IMR-90 (cell line): ENCODE measurements around the gene SLC25A41. TPM values are rescaled to one million over a fixed set of nuclear protein-coding genes. Genes with fewer than 3 reads are reported as not detected.

Experiments
- ATAC-seq: fragments of 200-7000 bp; cut with Tn5 transposase; 2 replicates; pipeline ENCODE4 v1.9.1; 2020; ENCODE audit warnings: low read depth, mild to moderate bottlenecking, moderate library complexity
- BruUV-seq: library from RNA; stranded (reverse); fragments of 400-500 nt; replicated peaks from 2 replicates; lab custom pipeline; 2021; lab: Mats Ljungman, UMichigan
- CTCF ChIA-PET: fragments of 300-600 bp; formaldehyde crosslinking; extraction: SDS; loops from one replicate; lab custom pipeline; 2021; ENCODE audit warnings: antibody characterized with exemption; lab: Yijun Ruan, JAX
- POLR2A ChIA-PET: fragments of 300-600 bp; sonication (Branson Sonifier 250); formaldehyde crosslinking; loops from one replicate; lab custom pipeline; 2022; ENCODE audit warnings: antibody characterized with exemption; ENCODE audit not compliant: unreplicated experiment; lab: Charles Lee
- DNase-seq: peaks from one replicate; pipeline ENCODE4 v3.0.0; 2013
- H2AFZ ChIP-seq: replicated peaks from 2 replicates; pipeline ENCODE3; 2013; ENCODE audit warnings: low read length, mild to moderate bottlenecking; ENCODE audit not compliant: poor library complexity
- H2AK5ac ChIP-seq: 2 replicates; pipeline ENCODE4 v1.6.1; 2013; ENCODE audit warnings: low read depth, low read length, inconsistent platforms
- H2AK9ac ChIP-seq: replicated peaks from 2 replicates; pipeline ENCODE3; 2013; ENCODE audit warnings: mild to moderate bottlenecking, low read depth, low read length, moderate library complexity; ENCODE audit not compliant: poor library complexity
- H2BK120ac ChIP-seq: 2 replicates; pipeline ENCODE4 v1.6.1; 2013; ENCODE audit warnings: low read depth, low read length, inconsistent platforms
- H2BK15ac ChIP-seq: 3 replicates; pipeline ENCODE4 v1.6.1; 2013; ENCODE audit warnings: low read depth, low read length, inconsistent platforms
- H2BK20ac ChIP-seq: 2 replicates; pipeline ENCODE4 v1.6.1; 2013; ENCODE audit warnings: low read depth, mild to moderate bottlenecking, inconsistent platforms, low read length, moderate library complexity
- H2BK5ac ChIP-seq: 2 replicates; pipeline ENCODE4 v1.6.1; 2013; ENCODE audit warnings: mild to moderate bottlenecking, low read depth, low read length, inconsistent platforms; ENCODE audit not compliant: poor library complexity, severe bottlenecking
- H3K14ac ChIP-seq: replicated peaks from 2 replicates; pipeline ENCODE4 v1.6.1; 2013; ENCODE audit warnings: low read depth, low read length, inconsistent platforms
- H3K18ac ChIP-seq: 2 replicates; pipeline ENCODE4 v1.6.1; 2013; ENCODE audit warnings: low read depth, low read length, control low read depth
- H3K23ac ChIP-seq: 2 replicates; pipeline ENCODE4 v1.6.1; 2013; ENCODE audit warnings: low read depth, low read length, inconsistent platforms
- H3K27ac ChIP-seq: 2 replicates; pipeline ENCODE4 v1.5.1; 2013; ENCODE audit warnings: mild to moderate bottlenecking, control low read depth, low read length; ENCODE audit not compliant: insufficient read depth
- H3K27me3 ChIP-seq: 2 replicates; pipeline ENCODE4 v1.6.1; 2013; ENCODE audit warnings: low read length; ENCODE audit not compliant: control insufficient read depth, insufficient read depth
- H3K36me3 ChIP-seq: 2 replicates; pipeline ENCODE4 v1.6.1; 2013; ENCODE audit warnings: low read length, mixed read lengths; ENCODE audit not compliant: control insufficient read depth, insufficient read depth
- H3K4ac ChIP-seq: 2 replicates; pipeline ENCODE4 v1.6.1; 2013; ENCODE audit warnings: low read depth, low read length, inconsistent platforms
- H3K4me1 ChIP-seq: 2 replicates; pipeline ENCODE4 v1.6.1; 2013; ENCODE audit warnings: low read length, mixed read lengths; ENCODE audit not compliant: control insufficient read depth, insufficient read depth
- H3K4me2 ChIP-seq: 2 replicates; pipeline ENCODE4 v1.6.1; 2013; ENCODE audit warnings: low read depth, mild to moderate bottlenecking, control low read depth, low read length, moderate library complexity
- H3K4me3 ChIP-seq: 2 replicates; pipeline ENCODE4 v1.5.1; 2013; ENCODE audit warnings: low read depth, mild to moderate bottlenecking, control low read depth, low read length, moderate library complexity; ENCODE audit not compliant: insufficient read depth
- H3K56ac ChIP-seq: 2 replicates; pipeline ENCODE4 v1.6.1; 2013; ENCODE audit warnings: low read length, inconsistent platforms; ENCODE audit not compliant: insufficient read depth; ENCODE audit errors: extremely low read depth
- H3K79me1 ChIP-seq, 2 experiments: 2 replicates each; pipeline ENCODE4 v1.6.1; 2013; ENCODE audit warnings: low read length in 2 of 2, inconsistent platforms in 1 of 2, low read depth in 1 of 2
- H3K9ac ChIP-seq: 2 replicates; pipeline ENCODE4 v1.6.1; 2013; ENCODE audit warnings: low read depth, low read length, control low read depth
- H3K9me1 ChIP-seq: 2 replicates; pipeline ENCODE4 v1.6.1; 2013; ENCODE audit warnings: low read length, inconsistent platforms; ENCODE audit not compliant: insufficient read depth
- H3K9me3 ChIP-seq: 2 replicates; pipeline ENCODE4 v1.6.1; 2013; ENCODE audit warnings: low read length; ENCODE audit not compliant: control insufficient read depth, insufficient read depth
- H4K20me1 ChIP-seq: 2 replicates; pipeline ENCODE4 v1.6.1; 2013; ENCODE audit warnings: low read length, inconsistent platforms; ENCODE audit not compliant: insufficient read depth
- H4K5ac ChIP-seq: 2 replicates; pipeline ENCODE4 v1.6.1; 2013; ENCODE audit warnings: mild to moderate bottlenecking, low read depth, low read length, control low read depth
- H4K8ac ChIP-seq, 2 experiments: 2 replicates each; pipeline ENCODE4 v1.6.1; 2013; ENCODE audit warnings: low read depth in 2 of 2, low read length in 2 of 2, control low read depth in 1 of 2, inconsistent platforms in 1 of 2
- H4K91ac ChIP-seq: 2 replicates; pipeline ENCODE4 v1.6.1; 2013; ENCODE audit warnings: low read depth, low read length, inconsistent platforms; ENCODE audit not compliant: insufficient read depth
- BHLHE40 ChIP-seq: fragments of 150-350 bp; IDR thresholded peaks from 2 replicates; pipeline ENCODE4 v1.6.1; 2016; ENCODE audit warnings: mild to moderate bottlenecking, low read depth, low read length
- CEBPB ChIP-seq: IDR thresholded peaks from 2 replicates; pipeline ENCODE4 v1.6.1; 2012; ENCODE audit warnings: low read depth, low read length, improper control_type of control experiment
- CHD1 ChIP-seq: IDR thresholded peaks from 2 replicates; pipeline ENCODE4 v1.6.1; 2012; ENCODE audit warnings: low read depth, low read length, improper control_type of control experiment
- FOS ChIP-seq: fragments of 150-350 bp; IDR thresholded peaks from 2 replicates; pipeline ENCODE4 v1.6.1; 2016; ENCODE audit warnings: low read depth, low read length
- MAFK ChIP-seq: IDR thresholded peaks from 2 replicates; pipeline ENCODE4 v1.6.1; 2012; ENCODE audit warnings: low read depth, low read length, improper control_type of control experiment
- MAZ ChIP-seq: IDR thresholded peaks from 2 replicates; pipeline ENCODE4 v1.6.1; 2012; ENCODE audit warnings: low read depth, mild to moderate bottlenecking, low read length, improper control_type of control experiment, moderate library complexity, borderline replicate concordance
- NFE2L2 ChIP-seq: fragments of 150-350 bp; IDR thresholded peaks from 2 replicates; pipeline ENCODE4 v1.6.1; 2016; ENCODE audit warnings: low read depth, mild to moderate bottlenecking, low read length
- POLR2A ChIP-seq: IDR thresholded peaks from 2 replicates; pipeline ENCODE4 v1.6.1; 2012; ENCODE audit warnings: mild to moderate bottlenecking, low read depth, low read length
- RAD21 ChIP-seq: IDR thresholded peaks from 2 replicates; pipeline ENCODE4 v1.6.1; 2012; ENCODE audit warnings: low read length, improper control_type of control experiment
- SMC3 ChIP-seq: fragments of 150-350 bp; IDR thresholded peaks from 2 replicates; pipeline ENCODE4 v1.6.1; 2016; ENCODE audit warnings: low read depth, mild to moderate bottlenecking, antibody characterized with exemption, low read length, moderate library complexity
- WGBS, 2 experiments: methylation state at CpG; one replicate each; pipeline versions ENCODE4 v1.1.5 to v1.1.7; 2013; ENCODE audit warnings: missing lambda C conversion rate in 2 of 2; ENCODE audit not compliant: insufficient read length in 1 of 2; ENCODE audit errors: extremely low coverage in 2 of 2; 5-methylcytosine and 5-hydroxymethylcytosine counted together
- dilution Hi-C: fragments of 300-500 bp; cut with HindIII; formaldehyde crosslinking; loops from one replicate; pipeline ENCODE4 v1.14.3; 2018; ENCODE audit warnings: low sequenced_read_pairs; ENCODE audit not compliant: unreplicated experiment
- in situ Hi-C: fragments of 300-500 bp; cut with MboI; formaldehyde crosslinking; loops from 3 replicates; pipeline ENCODE4 v1.14.3; 2019; ENCODE audit warnings: low sequenced_read_pairs, inconsistent platforms, mixed read lengths
- intact Hi-C: fragments of 100-400 bp; cut with micrococcal nuclease; formaldehyde crosslinking; loops from 2 replicates; pipeline ENCODE4 v1.10.0; 2022
- polyA plus RNA-seq, 3 experiments: library from polyadenylated mRNA; depleted of rRNA; stranded (reverse); fragments of >200 nt; gene quantifications; 2 replicates each; pipeline ENCODE4 v1.2.3, GENCODE V29; 2012; ENCODE audit warnings: low replicate concordance in 1 of 3
- total RNA-seq: library from RNA; depleted of rRNA; stranded (reverse); fragments of >200 nt; gene quantifications from 2 replicates; pipeline ENCODE4 v1.2.3, GENCODE V29; 2012
- TF ChIP-seq, protein P1 (sequence below): fragments of 150-350 bp; IDR thresholded peaks from 2 replicates; pipeline ENCODE4 v1.6.1; 2017; ENCODE audit warnings: mild to moderate bottlenecking, antibody characterized with exemption, low read length, low read depth
- TF ChIP-seq, protein P2 (sequence below): conservative IDR thresholded peaks from 2 replicates; pipeline ENCODE4 v1.5.1; 2012; ENCODE audit warnings: mild to moderate bottlenecking, low read depth, low read length, improper control_type of control experiment
- TF ChIP-seq, protein P3 (sequence below): fragments of 150-350 bp; IDR thresholded peaks from 2 replicates; pipeline ENCODE4 v1.6.1; 2016; ENCODE audit warnings: low read depth, mild to moderate bottlenecking, low read length, moderate library complexity, borderline replicate concordance

SLC25A41 gene
- total and polyA plus RNA-seq, 2 of the 4 experiments (the other 2 are of a cell fraction), result not detected

DNA sequence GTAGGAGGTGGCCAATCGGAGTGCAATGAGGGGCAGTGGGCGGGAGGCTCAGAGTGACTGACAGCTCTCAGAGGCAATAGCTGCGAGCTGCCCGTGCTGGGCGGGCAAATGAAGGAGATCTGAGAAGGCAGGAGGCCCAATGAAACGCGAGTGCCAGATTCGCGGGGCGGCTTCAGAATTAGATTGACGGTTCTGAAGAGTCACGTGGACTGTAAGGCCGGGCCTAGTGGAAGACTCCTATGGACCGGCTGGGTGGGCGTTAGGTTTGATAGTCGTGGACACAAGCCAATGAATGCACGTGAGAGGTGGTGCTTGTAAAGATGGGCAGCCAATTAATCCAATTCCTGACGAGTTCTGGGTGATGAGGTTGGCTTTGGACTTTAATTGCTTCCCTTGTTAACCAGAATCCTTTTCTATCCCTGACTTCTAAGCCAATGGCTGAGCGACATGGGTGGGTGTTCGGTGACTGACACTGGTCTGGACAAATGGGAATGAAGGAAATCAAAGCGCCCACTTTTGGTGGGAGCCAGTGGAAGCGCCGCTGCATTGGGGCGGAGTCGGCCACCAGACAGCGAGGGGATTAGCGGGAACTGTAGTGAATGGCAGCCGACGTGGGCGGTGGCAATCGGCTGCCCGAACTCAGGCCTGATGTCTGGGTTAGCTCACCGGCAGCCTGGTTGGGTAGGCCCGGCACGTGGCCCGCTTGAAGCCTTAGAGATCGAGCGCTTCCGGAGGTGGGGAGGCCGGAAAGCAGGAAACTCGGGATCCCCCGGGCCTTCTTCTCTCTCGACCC is 8.4 kb downstream of the SLC25A41 start:
- Histone ChIP-seq H3K79me1 (peaks cover 0 to 29% of the 10 kb centered on the region in 2 experiments; a peak in 2 of 4 replicates), H3K56ac (no peak overlapping the region), H3K27me3 (peaks cover 7% of the 10 kb centered on the region; the same call in 1 of the 2 replicates), H3K23ac (no peak overlapping the region), H2BK15ac (no peak overlapping the region), H3K27ac (peak overlapping the region; percentile 40), H2AK9ac (peak overlapping the region; percentile 59), H4K5ac (peak overlapping the region; percentile 96), H2BK5ac (peak overlapping the region; percentile 16), H3K9ac (no peak overlapping the region), H4K8ac (peak overlapping the region; percentile 97 to 100), H3K4me2 (no peak overlapping the region), H3K18ac (no peak overlapping the region; the same call in 1 of the 2 replicates), H3K9me3 (peaks cover 3% of the 10 kb centered on the region; the same call in 1 of the 2 replicates), H3K4ac (peak overlapping the region; percentile 76), H4K91ac (peak overlapping the region; percentile 86), H3K9me1 (peaks cover 3% of the 10 kb centered on the region; the same call in 1 of the 2 replicates), H2BK20ac (no peak overlapping the region; the same call in 1 of the 2 replicates), H3K14ac (peak overlapping the region; percentile 57), H3K36me3 (peaks cover 14% of the 10 kb centered on the region), H3K4me1 (peaks cover 2% of the 10 kb centered on the region; the same call in 1 of the 2 replicates), H2AFZ (peak overlapping the region; percentile 95), H3K4me3 (no peak overlapping the region), H2AK5ac (no peak overlapping the region), H4K20me1 (peaks cover 40% of the 10 kb centered on the region), H2BK120ac (no peak overlapping the region; the same call in 1 of the 2 replicates)
- 4% methylated on average over 18 of the region's 43 CpGs; no CpG with 5 or more reads in 1 of the 2 experiments for WGBS, 2 experiments
- ATAC-seq (peak; percentile 89), DNase-seq (peak; percentile 100)
- POLR2A ChIA-PET, result interaction anchor here (0.6 kb wide), 1 partner anchor 71 kb away, joined by 4 read pairs; no protein-coding TSS in a partner anchor
- TF ChIP-seq CEBPB, result no peak
- TF ChIP-seq, protein P1, sequence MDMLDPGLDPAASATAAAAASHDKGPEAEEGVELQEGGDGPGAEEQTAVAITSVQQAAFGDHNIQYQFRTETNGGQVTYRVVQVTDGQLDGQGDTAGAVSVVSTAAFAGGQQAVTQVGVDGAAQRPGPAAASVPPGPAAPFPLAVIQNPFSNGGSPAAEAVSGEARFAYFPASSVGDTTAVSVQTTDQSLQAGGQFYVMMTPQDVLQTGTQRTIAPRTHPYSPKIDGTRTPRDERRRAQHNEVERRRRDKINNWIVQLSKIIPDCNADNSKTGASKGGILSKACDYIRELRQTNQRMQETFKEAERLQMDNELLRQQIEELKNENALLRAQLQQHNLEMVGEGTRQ, result peak; percentile 97
- TF ChIP-seq CHD1, result no peak
- TF ChIP-seq, protein P2, sequence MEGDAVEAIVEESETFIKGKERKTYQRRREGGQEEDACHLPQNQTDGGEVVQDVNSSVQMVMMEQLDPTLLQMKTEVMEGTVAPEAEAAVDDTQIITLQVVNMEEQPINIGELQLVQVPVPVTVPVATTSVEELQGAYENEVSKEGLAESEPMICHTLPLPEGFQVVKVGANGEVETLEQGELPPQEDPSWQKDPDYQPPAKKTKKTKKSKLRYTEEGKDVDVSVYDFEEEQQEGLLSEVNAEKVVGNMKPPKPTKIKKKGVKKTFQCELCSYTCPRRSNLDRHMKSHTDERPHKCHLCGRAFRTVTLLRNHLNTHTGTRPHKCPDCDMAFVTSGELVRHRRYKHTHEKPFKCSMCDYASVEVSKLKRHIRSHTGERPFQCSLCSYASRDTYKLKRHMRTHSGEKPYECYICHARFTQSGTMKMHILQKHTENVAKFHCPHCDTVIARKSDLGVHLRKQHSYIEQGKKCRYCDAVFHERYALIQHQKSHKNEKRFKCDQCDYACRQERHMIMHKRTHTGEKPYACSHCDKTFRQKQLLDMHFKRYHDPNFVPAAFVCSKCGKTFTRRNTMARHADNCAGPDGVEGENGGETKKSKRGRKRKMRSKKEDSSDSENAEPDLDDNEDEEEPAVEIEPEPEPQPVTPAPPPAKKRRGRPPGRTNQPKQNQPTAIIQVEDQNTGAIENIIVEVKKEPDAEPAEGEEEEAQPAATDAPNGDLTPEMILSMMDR, result no peak
- peak; percentile 89 for TF ChIP-seq BHLHE40
- no peak for TF ChIP-seq POLR2A
- no peak for TF ChIP-seq MAZ
- TF ChIP-seq FOS, result peak; percentile 99
- TF ChIP-seq RAD21, result no peak
- no peak for TF ChIP-seq MAFK
- TF ChIP-seq, protein P3, sequence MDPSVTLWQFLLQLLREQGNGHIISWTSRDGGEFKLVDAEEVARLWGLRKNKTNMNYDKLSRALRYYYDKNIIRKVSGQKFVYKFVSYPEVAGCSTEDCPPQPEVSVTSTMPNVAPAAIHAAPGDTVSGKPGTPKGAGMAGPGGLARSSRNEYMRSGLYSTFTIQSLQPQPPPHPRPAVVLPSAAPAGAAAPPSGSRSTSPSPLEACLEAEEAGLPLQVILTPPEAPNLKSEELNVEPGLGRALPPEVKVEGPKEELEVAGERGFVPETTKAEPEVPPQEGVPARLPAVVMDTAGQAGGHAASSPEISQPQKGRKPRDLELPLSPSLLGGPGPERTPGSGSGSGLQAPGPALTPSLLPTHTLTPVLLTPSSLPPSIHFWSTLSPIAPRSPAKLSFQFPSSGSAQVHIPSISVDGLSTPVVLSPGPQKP, result no peak
- no peak for TF ChIP-seq SMC3
- TF ChIP-seq NFE2L2, result no peak; the same call in 1 of the 2 replicates
- CTCF ChIA-PET, result interaction anchor here (0.5 to 0.6 kb wide), 2 partner anchors 15 to 21 kb away, joined by 3 to 6 read pairs; no protein-coding TSS in a partner anchor
- intact Hi-C loops (loop anchor here (2.0 kb wide), 1 partner anchor 312 kb away; the partner anchor contains the start of gene GPR108), dilution Hi-C loops (no loop called here), in situ Hi-C loops (no loop called here)
- BruUV-seq, result no TSS peak
